22Rv1 (cell line): ENCODE measurements around the gene MAP3K9.

ENCODE experiments used
- ZFX ChIP-seq: fragments of 450-650 bp; IDR thresholded peaks from 2 replicates; pipeline ENCODE4 v1.6.1; 2017; ENCODE audit warnings: antibody characterized with exemption, borderline replicate concordance
- TF ChIP-seq, protein P1 (sequence below): fragments of 450-650 bp; IDR thresholded peaks from 2 replicates; pipeline ENCODE4 v1.5.1; 2017; ENCODE audit warnings: mild to moderate bottlenecking

DNA sequence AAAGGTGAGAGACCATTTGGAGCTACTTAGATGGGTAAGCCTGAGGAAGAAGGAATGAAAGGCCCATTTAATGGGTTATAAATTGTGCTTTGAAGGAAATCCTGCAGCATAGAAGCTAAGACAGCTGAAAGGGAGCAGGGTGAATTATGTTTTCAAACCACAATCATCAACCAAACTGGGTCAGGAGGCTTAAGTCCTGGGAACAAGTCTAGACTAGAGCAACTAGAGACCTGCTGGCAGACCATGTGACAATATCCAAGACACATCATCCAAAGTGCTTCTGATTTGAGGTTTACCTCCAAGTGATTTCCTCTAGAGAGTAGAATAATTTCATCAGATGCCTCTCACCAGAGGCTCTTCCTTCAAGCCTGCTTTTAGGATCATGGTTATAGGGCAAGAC lies 53.7 kb downstream of the MAP3K9 start:
- TF ChIP-seq, protein P1, sequence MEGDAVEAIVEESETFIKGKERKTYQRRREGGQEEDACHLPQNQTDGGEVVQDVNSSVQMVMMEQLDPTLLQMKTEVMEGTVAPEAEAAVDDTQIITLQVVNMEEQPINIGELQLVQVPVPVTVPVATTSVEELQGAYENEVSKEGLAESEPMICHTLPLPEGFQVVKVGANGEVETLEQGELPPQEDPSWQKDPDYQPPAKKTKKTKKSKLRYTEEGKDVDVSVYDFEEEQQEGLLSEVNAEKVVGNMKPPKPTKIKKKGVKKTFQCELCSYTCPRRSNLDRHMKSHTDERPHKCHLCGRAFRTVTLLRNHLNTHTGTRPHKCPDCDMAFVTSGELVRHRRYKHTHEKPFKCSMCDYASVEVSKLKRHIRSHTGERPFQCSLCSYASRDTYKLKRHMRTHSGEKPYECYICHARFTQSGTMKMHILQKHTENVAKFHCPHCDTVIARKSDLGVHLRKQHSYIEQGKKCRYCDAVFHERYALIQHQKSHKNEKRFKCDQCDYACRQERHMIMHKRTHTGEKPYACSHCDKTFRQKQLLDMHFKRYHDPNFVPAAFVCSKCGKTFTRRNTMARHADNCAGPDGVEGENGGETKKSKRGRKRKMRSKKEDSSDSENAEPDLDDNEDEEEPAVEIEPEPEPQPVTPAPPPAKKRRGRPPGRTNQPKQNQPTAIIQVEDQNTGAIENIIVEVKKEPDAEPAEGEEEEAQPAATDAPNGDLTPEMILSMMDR, result no peak
- no peak for TF ChIP-seq ZFX
